IMR-90 (cell line): ENCODE measurements around the gene PPARD. TPM values are rescaled to one million over a fixed set of nuclear protein-coding genes. Genes with fewer than 3 reads are reported as not detected.

Experiments used
- ATAC-seq: fragments of 200-7000 bp; cut with Tn5 transposase; 2 replicates; pipeline ENCODE4 v1.9.1; 2020; ENCODE audit warnings: low read depth, mild to moderate bottlenecking, moderate library complexity
- BruUV-seq: library from RNA; stranded (reverse); fragments of 400-500 nt; replicated peaks from 2 replicates; lab custom pipeline; 2021; lab: Mats Ljungman, UMichigan
- CTCF ChIA-PET: fragments of 300-600 bp; formaldehyde crosslinking; extraction: SDS; loops from one replicate; lab custom pipeline; 2021; ENCODE audit warnings: antibody characterized with exemption; lab: Yijun Ruan, JAX
- POLR2A ChIA-PET: fragments of 300-600 bp; sonication (Branson Sonifier 250); formaldehyde crosslinking; loops from one replicate; lab custom pipeline; 2022; ENCODE audit warnings: antibody characterized with exemption; ENCODE audit not compliant: unreplicated experiment; lab: Charles Lee
- DNase-seq: peaks from one replicate; pipeline ENCODE4 v3.0.0; 2013
- H2AFZ ChIP-seq: replicated peaks from 2 replicates; pipeline ENCODE3; 2013; ENCODE audit warnings: low read length, mild to moderate bottlenecking; ENCODE audit not compliant: poor library complexity
- H2AK5ac ChIP-seq: 2 replicates; pipeline ENCODE4 v1.6.1; 2013; ENCODE audit warnings: low read depth, low read length, inconsistent platforms
- H2AK9ac ChIP-seq: replicated peaks from 2 replicates; pipeline ENCODE3; 2013; ENCODE audit warnings: mild to moderate bottlenecking, low read depth, low read length, moderate library complexity; ENCODE audit not compliant: poor library complexity
- H2BK120ac ChIP-seq: 2 replicates; pipeline ENCODE4 v1.6.1; 2013; ENCODE audit warnings: low read depth, low read length, inconsistent platforms
- H2BK15ac ChIP-seq: 3 replicates; pipeline ENCODE4 v1.6.1; 2013; ENCODE audit warnings: low read depth, low read length, inconsistent platforms
- H2BK20ac ChIP-seq: 2 replicates; pipeline ENCODE4 v1.6.1; 2013; ENCODE audit warnings: low read depth, mild to moderate bottlenecking, inconsistent platforms, low read length, moderate library complexity
- H2BK5ac ChIP-seq: 2 replicates; pipeline ENCODE4 v1.6.1; 2013; ENCODE audit warnings: mild to moderate bottlenecking, low read depth, low read length, inconsistent platforms; ENCODE audit not compliant: poor library complexity, severe bottlenecking
- H3K14ac ChIP-seq: replicated peaks from 2 replicates; pipeline ENCODE4 v1.6.1; 2013; ENCODE audit warnings: low read depth, low read length, inconsistent platforms
- H3K18ac ChIP-seq: 2 replicates; pipeline ENCODE4 v1.6.1; 2013; ENCODE audit warnings: low read depth, low read length, control low read depth
- H3K23ac ChIP-seq: 2 replicates; pipeline ENCODE4 v1.6.1; 2013; ENCODE audit warnings: low read depth, low read length, inconsistent platforms
- H3K27ac ChIP-seq: 2 replicates; pipeline ENCODE4 v1.5.1; 2013; ENCODE audit warnings: mild to moderate bottlenecking, control low read depth, low read length; ENCODE audit not compliant: insufficient read depth
- H3K27me3 ChIP-seq: 2 replicates; pipeline ENCODE4 v1.6.1; 2013; ENCODE audit warnings: low read length; ENCODE audit not compliant: control insufficient read depth, insufficient read depth
- H3K36me3 ChIP-seq: 2 replicates; pipeline ENCODE4 v1.6.1; 2013; ENCODE audit warnings: low read length, mixed read lengths; ENCODE audit not compliant: control insufficient read depth, insufficient read depth
- H3K4ac ChIP-seq: 2 replicates; pipeline ENCODE4 v1.6.1; 2013; ENCODE audit warnings: low read depth, low read length, inconsistent platforms
- H3K4me1 ChIP-seq: 2 replicates; pipeline ENCODE4 v1.6.1; 2013; ENCODE audit warnings: low read length, mixed read lengths; ENCODE audit not compliant: control insufficient read depth, insufficient read depth
- H3K4me2 ChIP-seq: 2 replicates; pipeline ENCODE4 v1.6.1; 2013; ENCODE audit warnings: low read depth, mild to moderate bottlenecking, control low read depth, low read length, moderate library complexity
- H3K4me3 ChIP-seq: 2 replicates; pipeline ENCODE4 v1.5.1; 2013; ENCODE audit warnings: low read depth, mild to moderate bottlenecking, control low read depth, low read length, moderate library complexity; ENCODE audit not compliant: insufficient read depth
- H3K56ac ChIP-seq: 2 replicates; pipeline ENCODE4 v1.6.1; 2013; ENCODE audit warnings: low read length, inconsistent platforms; ENCODE audit not compliant: insufficient read depth; ENCODE audit errors: extremely low read depth
- H3K79me1 ChIP-seq, 2 experiments: 2 replicates each; pipeline ENCODE4 v1.6.1; 2013; ENCODE audit warnings: low read length in 2 of 2, inconsistent platforms in 1 of 2, low read depth in 1 of 2
- H3K9ac ChIP-seq: 2 replicates; pipeline ENCODE4 v1.6.1; 2013; ENCODE audit warnings: low read depth, low read length, control low read depth
- H3K9me1 ChIP-seq: 2 replicates; pipeline ENCODE4 v1.6.1; 2013; ENCODE audit warnings: low read length, inconsistent platforms; ENCODE audit not compliant: insufficient read depth
- H3K9me3 ChIP-seq: 2 replicates; pipeline ENCODE4 v1.6.1; 2013; ENCODE audit warnings: low read length; ENCODE audit not compliant: control insufficient read depth, insufficient read depth
- H4K20me1 ChIP-seq: 2 replicates; pipeline ENCODE4 v1.6.1; 2013; ENCODE audit warnings: low read length, inconsistent platforms; ENCODE audit not compliant: insufficient read depth
- H4K5ac ChIP-seq: 2 replicates; pipeline ENCODE4 v1.6.1; 2013; ENCODE audit warnings: mild to moderate bottlenecking, low read depth, low read length, control low read depth
- H4K8ac ChIP-seq, 2 experiments: 2 replicates each; pipeline ENCODE4 v1.6.1; 2013; ENCODE audit warnings: low read depth in 2 of 2, low read length in 2 of 2, control low read depth in 1 of 2, inconsistent platforms in 1 of 2
- H4K91ac ChIP-seq: 2 replicates; pipeline ENCODE4 v1.6.1; 2013; ENCODE audit warnings: low read depth, low read length, inconsistent platforms; ENCODE audit not compliant: insufficient read depth
- MAFK ChIP-seq: IDR thresholded peaks from 2 replicates; pipeline ENCODE4 v1.6.1; 2012; ENCODE audit warnings: low read depth, low read length, improper control_type of control experiment
- MXI1 ChIP-seq: IDR thresholded peaks from 2 replicates; pipeline ENCODE4 v1.6.1; 2012; ENCODE audit warnings: low read depth, mild to moderate bottlenecking, low read length, moderate library complexity, borderline replicate concordance
- POLR2A ChIP-seq: IDR thresholded peaks from 2 replicates; pipeline ENCODE4 v1.6.1; 2012; ENCODE audit warnings: mild to moderate bottlenecking, low read depth, low read length
- RAD21 ChIP-seq: IDR thresholded peaks from 2 replicates; pipeline ENCODE4 v1.6.1; 2012; ENCODE audit warnings: low read length, improper control_type of control experiment
- SMC3 ChIP-seq: fragments of 150-350 bp; IDR thresholded peaks from 2 replicates; pipeline ENCODE4 v1.6.1; 2016; ENCODE audit warnings: low read depth, mild to moderate bottlenecking, antibody characterized with exemption, low read length, moderate library complexity
- WGBS, 2 experiments: methylation state at CpG; one replicate each; pipeline versions ENCODE4 v1.1.5 to v1.1.7; 2013; ENCODE audit warnings: missing lambda C conversion rate in 2 of 2; ENCODE audit not compliant: insufficient read length in 1 of 2; ENCODE audit errors: extremely low coverage in 2 of 2; 5-methylcytosine and 5-hydroxymethylcytosine counted together
- dilution Hi-C: fragments of 300-500 bp; cut with HindIII; formaldehyde crosslinking; loops from one replicate; pipeline ENCODE4 v1.14.3; 2018; ENCODE audit warnings: low sequenced_read_pairs; ENCODE audit not compliant: unreplicated experiment
- in situ Hi-C: fragments of 300-500 bp; cut with MboI; formaldehyde crosslinking; loops from 3 replicates; pipeline ENCODE4 v1.14.3; 2019; ENCODE audit warnings: low sequenced_read_pairs, inconsistent platforms, mixed read lengths
- intact Hi-C: fragments of 100-400 bp; cut with micrococcal nuclease; formaldehyde crosslinking; loops from 2 replicates; pipeline ENCODE4 v1.10.0; 2022
- polyA plus RNA-seq, 3 experiments: library from polyadenylated mRNA; depleted of rRNA; stranded (reverse); fragments of >200 nt; gene quantifications; 2 replicates each; pipeline ENCODE4 v1.2.3, GENCODE V29; 2012; ENCODE audit warnings: low replicate concordance in 1 of 3
- total RNA-seq: library from RNA; depleted of rRNA; stranded (reverse); fragments of >200 nt; gene quantifications from 2 replicates; pipeline ENCODE4 v1.2.3, GENCODE V29; 2012

PPARD gene
- total and polyA plus RNA-seq, 2 of the 4 experiments (the other 2 are of a cell fraction), result 10.4 to 69.0 TPM

DNA sequence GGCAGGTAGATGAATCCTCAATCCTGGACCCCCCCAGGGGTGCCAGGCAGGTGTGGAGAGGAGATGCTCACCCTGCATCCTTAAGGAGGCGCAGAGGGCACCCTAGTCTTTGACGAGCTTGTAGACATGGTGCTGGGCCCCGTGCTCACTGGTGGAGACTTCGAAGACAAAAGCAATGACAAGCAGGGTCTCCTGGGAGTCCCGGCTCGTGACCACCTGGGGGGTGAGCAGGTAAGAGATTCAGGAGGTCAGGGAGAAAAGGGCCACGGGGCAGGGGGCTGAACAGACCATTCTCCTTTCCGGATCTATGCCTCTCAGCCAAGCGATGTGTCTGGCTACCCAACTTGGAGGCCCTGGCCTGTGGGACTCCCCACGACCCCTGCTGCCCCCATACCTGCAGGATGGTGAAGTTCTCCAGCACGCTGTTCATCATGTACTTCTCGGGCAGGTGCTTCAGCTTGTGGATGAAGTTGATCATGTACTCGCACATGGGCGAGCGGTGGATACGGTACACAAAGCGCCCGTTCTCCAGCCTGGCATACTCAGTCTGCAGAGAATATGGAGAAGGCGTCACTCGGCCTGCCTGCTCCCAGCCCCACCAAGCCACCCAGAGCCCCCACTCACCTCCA, 132.7 kb downstream of the PPARD start:
- H3K27ac ChIP-seq, result no peak overlapping the region
- peaks cover 56% of the 10 kb centered on the region for H4K20me1 ChIP-seq
- H3K4ac ChIP-seq, result no peak overlapping the region
- no peak overlapping the region for H2BK5ac ChIP-seq
- H3K79me1 ChIP-seq, result peaks cover 5 to 42% of the 10 kb centered on the region in 2 experiments; a peak in 3 of 4 replicates
- H3K4me1 ChIP-seq, result peaks cover 6% of the 10 kb centered on the region
- H4K5ac ChIP-seq, result no peak overlapping the region
- H3K9me1 ChIP-seq, result 0 out of 2 replicates have a peak, but pooled peaks cover 6% of the 10 kb centered on the region
- no peak overlapping the region for H2AK5ac ChIP-seq
- no peak overlapping the region for H2BK20ac ChIP-seq
- H3K9ac ChIP-seq, result no peak overlapping the region
- ATAC-seq (no peak), DNase-seq (no peak)
- peak overlapping the region; percentile 42 for H2AK9ac ChIP-seq
- H3K4me3 ChIP-seq, result no peak overlapping the region
- no peak overlapping the region for H4K8ac ChIP-seq
- no peak overlapping the region for H3K14ac ChIP-seq
- dilution Hi-C loops, result no loop called here
- H2AFZ ChIP-seq, result no peak overlapping the region
- no peak overlapping the region for H2BK15ac ChIP-seq
- H3K56ac ChIP-seq, result no peak overlapping the region
- ChIA-PET CTCF (no interaction called here), POLR2A (no interaction called here)
- H3K23ac ChIP-seq, result no peak overlapping the region
- TF ChIP-seq MXI1 (no peak), POLR2A (no peak), MAFK (no peak), SMC3 (no peak), RAD21 (no peak)
- no peak overlapping the region for H3K18ac ChIP-seq
- in situ Hi-C loops, result no loop called here
- no peak overlapping the region for H4K91ac ChIP-seq
- H2BK120ac ChIP-seq, result no peak overlapping the region
- no peaks in the 10 kb centered on the region for H3K9me3 ChIP-seq
- intact Hi-C loops, result no loop called here
- WGBS, 2 experiments, result 100% methylated on average over 3 of the region's 20 CpGs; no CpG with 5 or more reads in 1 of the 2 experiments
- H3K4me2 ChIP-seq, result no peak overlapping the region
- H3K36me3 ChIP-seq, result peaks cover 63% of the 10 kb centered on the region
- BruUV-seq, result no TSS peak
- H3K27me3 ChIP-seq, result no peaks in the 10 kb centered on the region
